HL-60 (cell line): ENCODE results near the gene PABPN1L.

Experiments
- DNase-seq, 2 experiments: peaks; one replicate each; pipeline ENCODE4 v3.0.0-alpha.2; 2010 to 2020; ENCODE audit warnings: low read depth in 1 of 2, low spot score in 1 of 2
- H3K27ac ChIP-seq: fragments of 250-450 bp; sonication (Bioruptor Pico); replicated peaks from 2 replicates; pipeline ENCODE4 v1.5.1; 2020; ENCODE audit warnings: mild to moderate bottlenecking, moderate library complexity
- H3K27me3 ChIP-seq: fragments of 250-450 bp; sonication (Bioruptor Pico); 2 replicates; pipeline ENCODE4 v1.5.1; 2021; ENCODE audit warnings: mild to moderate bottlenecking, moderate library complexity; ENCODE audit not compliant: insufficient read depth, poor library complexity, severe bottlenecking
- H3K4me3 ChIP-seq: replicated peaks from 2 replicates; pipeline ENCODE4 v1.5.1; 2011; ENCODE audit warnings: mild to moderate bottlenecking, control low read depth, low read length; ENCODE audit not compliant: insufficient read depth
- GABPA ChIP-seq: IDR thresholded peaks from 2 replicates; pipeline ENCODE4 v1.6.1; 2012; ENCODE audit warnings: low read depth
- POLR2AphosphoS5 ChIP-seq: IDR thresholded peaks from 2 replicates; pipeline ENCODE4 v1.6.1; 2012; ENCODE audit warnings: low read depth
- SPI1 ChIP-seq: IDR thresholded peaks from 2 replicates; pipeline ENCODE4 v1.6.1; 2012; ENCODE audit warnings: low read depth, mild to moderate bottlenecking, borderline replicate concordance
- TF ChIP-seq, protein P1 (sequence below): IDR thresholded peaks from one replicate; pipeline ENCODE4 v1.5.1; 2011; ENCODE audit warnings: low read length, control low read depth, inconsistent platforms; ENCODE audit not compliant: insufficient read depth
- TF ChIP-seq, protein P2 (sequence below): IDR thresholded peaks from 2 replicates; pipeline ENCODE4 v1.6.1; 2012; ENCODE audit warnings: low read depth; ENCODE audit not compliant: insufficient replicate concordance

Gene PABPN1L

DNA sequence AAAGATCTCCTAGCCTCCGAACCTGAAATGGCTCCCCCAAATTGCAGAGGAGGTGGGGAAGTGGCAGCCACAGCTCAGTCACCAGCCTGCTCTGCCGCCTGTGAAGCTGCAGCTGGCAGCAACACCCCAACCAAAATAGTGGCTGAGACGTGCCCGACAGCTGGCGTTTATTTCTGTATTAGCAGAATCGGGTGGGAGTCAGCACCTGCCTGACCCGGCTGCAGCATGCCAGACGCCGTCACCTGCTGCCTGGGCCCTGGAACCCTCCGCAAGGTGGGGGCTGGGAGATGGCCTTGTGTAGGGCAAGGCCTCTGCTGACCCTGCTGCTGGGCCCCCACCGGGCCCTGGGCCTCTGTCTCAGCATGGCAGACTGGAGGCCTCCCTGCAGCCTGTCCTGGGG lies 17.5 kb upstream of the PABPN1L start:
- no peak for DNase-seq
- Histone ChIP-seq H3K27me3 (no peaks in the 10 kb centered on the region), H3K4me3 (no peak overlapping the region), H3K27ac (no peak overlapping the region)
- TF ChIP-seq SPI1 (no peak), POLR2AphosphoS5 (no peak), GABPA (no peak)
- TF ChIP-seq, protein P1, sequence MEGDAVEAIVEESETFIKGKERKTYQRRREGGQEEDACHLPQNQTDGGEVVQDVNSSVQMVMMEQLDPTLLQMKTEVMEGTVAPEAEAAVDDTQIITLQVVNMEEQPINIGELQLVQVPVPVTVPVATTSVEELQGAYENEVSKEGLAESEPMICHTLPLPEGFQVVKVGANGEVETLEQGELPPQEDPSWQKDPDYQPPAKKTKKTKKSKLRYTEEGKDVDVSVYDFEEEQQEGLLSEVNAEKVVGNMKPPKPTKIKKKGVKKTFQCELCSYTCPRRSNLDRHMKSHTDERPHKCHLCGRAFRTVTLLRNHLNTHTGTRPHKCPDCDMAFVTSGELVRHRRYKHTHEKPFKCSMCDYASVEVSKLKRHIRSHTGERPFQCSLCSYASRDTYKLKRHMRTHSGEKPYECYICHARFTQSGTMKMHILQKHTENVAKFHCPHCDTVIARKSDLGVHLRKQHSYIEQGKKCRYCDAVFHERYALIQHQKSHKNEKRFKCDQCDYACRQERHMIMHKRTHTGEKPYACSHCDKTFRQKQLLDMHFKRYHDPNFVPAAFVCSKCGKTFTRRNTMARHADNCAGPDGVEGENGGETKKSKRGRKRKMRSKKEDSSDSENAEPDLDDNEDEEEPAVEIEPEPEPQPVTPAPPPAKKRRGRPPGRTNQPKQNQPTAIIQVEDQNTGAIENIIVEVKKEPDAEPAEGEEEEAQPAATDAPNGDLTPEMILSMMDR = no peak
- TF ChIP-seq, protein P2, sequence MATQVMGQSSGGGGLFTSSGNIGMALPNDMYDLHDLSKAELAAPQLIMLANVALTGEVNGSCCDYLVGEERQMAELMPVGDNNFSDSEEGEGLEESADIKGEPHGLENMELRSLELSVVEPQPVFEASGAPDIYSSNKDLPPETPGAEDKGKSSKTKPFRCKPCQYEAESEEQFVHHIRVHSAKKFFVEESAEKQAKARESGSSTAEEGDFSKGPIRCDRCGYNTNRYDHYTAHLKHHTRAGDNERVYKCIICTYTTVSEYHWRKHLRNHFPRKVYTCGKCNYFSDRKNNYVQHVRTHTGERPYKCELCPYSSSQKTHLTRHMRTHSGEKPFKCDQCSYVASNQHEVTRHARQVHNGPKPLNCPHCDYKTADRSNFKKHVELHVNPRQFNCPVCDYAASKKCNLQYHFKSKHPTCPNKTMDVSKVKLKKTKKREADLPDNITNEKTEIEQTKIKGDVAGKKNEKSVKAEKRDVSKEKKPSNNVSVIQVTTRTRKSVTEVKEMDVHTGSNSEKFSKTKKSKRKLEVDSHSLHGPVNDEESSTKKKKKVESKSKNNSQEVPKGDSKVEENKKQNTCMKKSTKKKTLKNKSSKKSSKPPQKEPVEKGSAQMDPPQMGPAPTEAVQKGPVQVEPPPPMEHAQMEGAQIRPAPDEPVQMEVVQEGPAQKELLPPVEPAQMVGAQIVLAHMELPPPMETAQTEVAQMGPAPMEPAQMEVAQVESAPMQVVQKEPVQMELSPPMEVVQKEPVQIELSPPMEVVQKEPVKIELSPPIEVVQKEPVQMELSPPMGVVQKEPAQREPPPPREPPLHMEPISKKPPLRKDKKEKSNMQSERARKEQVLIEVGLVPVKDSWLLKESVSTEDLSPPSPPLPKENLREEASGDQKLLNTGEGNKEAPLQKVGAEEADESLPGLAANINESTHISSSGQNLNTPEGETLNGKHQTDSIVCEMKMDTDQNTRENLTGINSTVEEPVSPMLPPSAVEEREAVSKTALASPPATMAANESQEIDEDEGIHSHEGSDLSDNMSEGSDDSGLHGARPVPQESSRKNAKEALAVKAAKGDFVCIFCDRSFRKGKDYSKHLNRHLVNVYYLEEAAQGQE = no peak

DNA sequence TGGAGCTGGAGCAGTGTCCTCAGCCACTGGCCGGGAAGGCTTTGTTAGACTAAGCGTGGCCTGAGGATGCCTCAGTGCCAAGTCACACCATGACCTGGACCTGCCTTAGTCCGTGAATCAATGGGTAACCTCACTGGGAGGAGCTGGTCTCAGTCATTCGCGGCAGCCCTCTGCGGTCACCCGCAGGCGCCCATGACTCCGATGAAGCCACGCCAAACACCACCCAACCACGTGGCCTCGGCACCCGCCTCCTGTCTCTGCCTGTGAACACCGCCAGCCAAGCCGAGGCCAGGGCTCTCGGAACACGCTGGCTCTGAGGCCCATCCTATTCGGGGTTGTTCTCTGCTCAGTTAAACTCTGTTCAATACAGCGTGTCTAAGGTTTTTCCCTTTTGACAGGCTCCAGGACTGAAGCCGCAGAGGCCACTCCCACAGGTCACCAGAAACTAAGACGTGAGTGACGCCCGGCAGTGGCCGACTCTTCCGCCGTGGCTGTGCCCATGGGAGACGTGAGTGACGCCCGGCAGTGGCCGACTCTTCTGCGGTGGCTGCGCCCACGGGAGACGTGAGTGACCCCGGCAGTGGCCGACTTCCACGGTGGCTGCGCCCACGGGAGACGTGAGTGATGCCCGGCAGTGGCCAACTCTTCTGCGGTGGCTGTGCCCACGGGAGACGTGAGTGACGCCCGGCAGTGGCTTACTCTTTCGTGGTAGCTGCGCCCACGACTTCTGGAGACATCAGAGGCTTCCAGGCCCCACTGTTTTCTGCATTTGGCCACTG lies 16.8 kb upstream of the PABPN1L start:
- H3K27me3 ChIP-seq = no peaks in the 10 kb centered on the region
- DNase-seq = no peak
- no peak for TF ChIP-seq POLR2AphosphoS5
- TF ChIP-seq SPI1 = no peak
- TF ChIP-seq, protein P2 = no peak
- TF ChIP-seq, protein P1 = no peak
- no peak for TF ChIP-seq GABPA
- H3K4me3 ChIP-seq = no peak overlapping the region
- no peak overlapping the region for H3K27ac ChIP-seq

DNA sequence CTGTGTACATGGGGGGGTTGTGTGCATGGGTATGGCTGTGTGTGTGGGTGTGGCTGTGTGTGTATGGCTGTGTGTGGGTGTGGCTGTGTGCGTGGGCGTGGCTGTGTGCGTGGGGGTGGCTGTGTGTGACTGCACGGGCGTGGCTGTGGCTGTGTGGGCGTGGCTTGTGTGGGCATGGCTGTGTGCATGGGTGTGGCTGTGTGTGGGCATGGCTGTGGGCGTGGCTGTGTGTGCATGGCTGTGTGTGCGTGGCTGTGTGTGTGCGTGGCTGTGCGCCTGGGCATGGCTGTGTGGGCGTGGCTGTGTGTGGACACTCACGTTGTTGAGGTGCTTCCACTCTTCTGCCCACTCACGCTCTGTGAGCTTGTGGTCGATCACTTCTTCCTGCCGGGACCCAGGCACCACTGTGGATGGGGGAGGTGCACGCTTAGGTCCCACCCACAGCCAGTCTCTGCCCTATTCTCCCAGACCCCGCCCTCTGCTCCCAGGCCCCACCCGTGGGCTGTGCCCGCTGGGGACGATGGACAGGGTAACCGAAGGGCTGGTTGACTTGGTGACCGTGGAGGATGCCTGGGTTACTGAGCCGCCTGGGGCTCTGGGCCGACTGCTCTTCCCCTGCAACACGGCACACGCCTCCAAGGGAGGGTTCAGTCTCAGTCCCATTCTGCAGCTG lies 16.0 kb upstream of the PABPN1L start:
- TF ChIP-seq, protein P2 = no peak
- 0 out of 2 replicates have a peak, but pooled peaks have one; percentile 20 for TF ChIP-seq POLR2AphosphoS5
- no peaks in the 10 kb centered on the region for H3K27me3 ChIP-seq
- no peak overlapping the region for H3K4me3 ChIP-seq
- peak in 1 of 2 experiments; percentile 2 for DNase-seq
- no peak overlapping the region for H3K27ac ChIP-seq
